SW480 (cell line): ENCODE measurements around the gene OR51B4.
"Not testable (repeated sequence)": the region's sequence is repeated elsewhere in the genome, so short reads cannot be mapped to it uniquely, and the experiment has no call there.

Experiments used
- DNase-seq: peaks from one replicate; pipeline ENCODE4 v3.0.0-alpha.2; 2016; ENCODE audit warnings: low spot score

OR51B4 gene

DNA sequence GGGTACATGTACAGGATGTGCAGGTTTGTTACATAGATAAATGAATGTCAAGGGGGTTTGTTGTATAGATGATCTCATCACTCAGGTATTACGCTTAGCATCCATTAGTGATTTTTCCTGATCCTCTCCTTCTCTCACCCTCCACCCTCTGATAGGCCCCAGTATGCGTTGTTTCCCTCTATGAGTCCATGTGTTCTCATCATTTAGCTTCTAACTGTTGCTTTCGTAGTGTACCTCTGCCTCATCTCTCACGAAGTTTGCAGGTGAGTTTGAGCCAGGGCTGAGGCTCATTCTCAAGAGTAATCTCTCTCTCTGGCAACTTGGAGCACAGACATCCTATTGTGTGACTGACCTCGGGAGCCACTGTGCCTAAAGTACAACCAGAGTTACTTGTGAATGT is 27.4 kb downstream of the OR51B4 start:
- DNase-seq: no peak

DNA sequence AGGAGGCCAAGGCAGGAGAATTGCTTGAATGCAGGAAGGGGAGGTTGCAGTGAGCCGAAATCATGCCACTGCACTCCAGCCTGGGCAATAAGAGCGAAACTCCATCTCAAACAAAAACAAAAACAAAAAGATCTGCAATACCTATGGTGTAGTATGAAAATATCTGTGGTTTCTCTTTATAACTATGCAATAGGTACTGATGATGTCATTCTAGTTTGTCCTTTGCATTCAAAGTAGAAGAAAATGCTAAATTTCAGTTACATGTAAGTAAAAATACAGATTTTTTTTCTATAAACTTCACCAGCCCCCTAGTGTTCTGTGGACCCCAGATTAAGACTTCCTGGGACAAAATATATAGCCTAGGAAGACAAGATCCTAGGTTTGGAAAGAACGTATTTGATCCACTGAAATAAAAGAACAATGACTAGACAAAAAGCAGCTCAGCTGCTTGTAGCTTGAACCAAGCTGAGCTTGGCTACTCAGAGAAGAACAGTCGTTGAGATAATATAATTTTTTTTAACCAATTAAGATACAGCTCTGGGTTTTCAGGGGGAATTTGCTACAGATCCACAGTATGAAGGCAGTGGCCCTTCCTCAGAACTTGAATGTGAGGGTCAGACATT is 29.2 kb downstream of the OR51B4 start:
- DNase-seq: no peak

DNA sequence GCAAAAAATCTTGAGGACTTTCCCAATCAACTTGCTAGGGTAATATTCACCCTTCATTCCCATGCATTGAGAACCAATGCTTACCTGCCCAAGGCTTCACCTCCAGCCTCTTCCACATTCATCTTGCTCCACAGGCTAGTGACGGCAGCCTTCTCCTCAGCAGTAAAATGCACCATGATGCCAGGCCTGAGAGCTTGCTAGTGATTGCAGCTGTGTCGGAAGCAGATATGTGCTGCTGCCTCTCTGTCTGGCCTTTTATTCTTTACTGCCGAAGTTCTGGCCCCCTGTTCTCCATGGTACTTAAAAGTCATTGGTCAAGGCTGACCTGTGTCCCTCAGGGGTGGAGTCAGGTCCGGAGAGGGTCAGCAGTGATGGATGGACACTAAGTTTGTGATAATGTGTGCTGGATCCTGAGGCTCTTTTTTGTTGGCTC is 32.0 kb downstream of the OR51B4 start, which contains the start of gene HBE1:
TSS of gene HBE1 (minus strand) at position 231 of the 433 bp plus-strand sequence. CDS start at position 176, 55 bp downstream.
- no peak for DNase-seq

DNA sequence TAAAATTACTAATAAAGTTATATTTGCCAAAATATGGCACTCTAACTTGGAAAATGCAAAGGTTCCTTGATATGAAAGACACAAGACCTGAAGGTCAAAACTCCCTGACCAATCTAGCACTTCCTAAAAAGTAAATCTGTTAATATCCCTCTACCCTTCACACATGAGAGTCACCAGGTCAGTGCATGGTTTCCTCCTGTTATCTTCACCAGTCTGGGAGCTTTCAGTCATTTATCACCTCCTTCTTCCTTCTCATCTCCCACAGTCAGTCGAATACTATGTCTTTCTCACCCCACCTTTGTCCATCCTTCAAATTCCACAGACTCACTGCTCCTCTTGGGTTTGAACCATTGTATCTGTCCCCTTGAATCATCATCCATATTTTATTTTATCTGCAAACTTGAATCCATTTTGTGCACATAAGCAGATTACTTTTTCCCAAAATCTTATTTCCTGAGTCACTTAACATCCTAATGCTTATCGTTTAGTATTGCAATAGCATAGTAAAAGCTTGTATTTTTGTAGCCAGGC is 34.6 kb downstream of the OR51B4 start:
- DNase-seq: no peak

DNA sequence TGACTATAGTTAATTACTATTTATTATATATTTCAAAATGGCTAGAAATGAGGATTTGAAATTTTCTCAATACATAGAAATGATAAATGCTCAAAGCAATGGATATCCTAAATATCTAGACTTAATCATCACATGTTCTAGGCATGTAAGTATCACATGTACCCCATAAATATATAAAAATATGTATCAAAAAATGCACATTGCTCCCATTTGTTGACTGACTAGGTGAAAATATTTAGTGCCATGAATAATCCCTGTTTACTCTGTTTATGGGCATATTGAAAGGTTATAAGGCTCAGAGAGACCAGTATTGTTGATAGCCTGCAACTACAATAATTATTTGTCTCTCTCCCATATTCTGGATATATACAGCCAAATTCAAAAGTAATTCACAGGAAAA is 35.1 kb downstream of the OR51B4 start:
- DNase-seq: no peak

DNA sequence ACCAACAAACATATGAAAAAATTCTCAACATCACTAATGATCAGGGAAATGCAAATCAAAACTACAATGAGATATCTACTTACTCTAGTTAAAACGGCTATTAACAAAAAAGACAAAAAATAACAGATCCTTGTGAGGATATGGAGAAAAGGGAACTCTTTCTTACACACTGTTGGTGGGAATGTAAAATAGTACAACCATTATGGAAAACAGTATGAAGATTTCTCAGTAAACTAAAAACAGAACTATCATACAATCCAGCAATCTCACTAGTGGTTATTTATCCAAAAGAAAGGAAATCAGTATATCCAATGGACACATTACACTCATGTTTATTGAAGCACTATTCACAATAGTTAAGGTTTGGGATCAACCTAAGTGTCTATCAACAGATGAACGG is 35.9 kb downstream of the OR51B4 start:
- no peak for DNase-seq

DNA sequence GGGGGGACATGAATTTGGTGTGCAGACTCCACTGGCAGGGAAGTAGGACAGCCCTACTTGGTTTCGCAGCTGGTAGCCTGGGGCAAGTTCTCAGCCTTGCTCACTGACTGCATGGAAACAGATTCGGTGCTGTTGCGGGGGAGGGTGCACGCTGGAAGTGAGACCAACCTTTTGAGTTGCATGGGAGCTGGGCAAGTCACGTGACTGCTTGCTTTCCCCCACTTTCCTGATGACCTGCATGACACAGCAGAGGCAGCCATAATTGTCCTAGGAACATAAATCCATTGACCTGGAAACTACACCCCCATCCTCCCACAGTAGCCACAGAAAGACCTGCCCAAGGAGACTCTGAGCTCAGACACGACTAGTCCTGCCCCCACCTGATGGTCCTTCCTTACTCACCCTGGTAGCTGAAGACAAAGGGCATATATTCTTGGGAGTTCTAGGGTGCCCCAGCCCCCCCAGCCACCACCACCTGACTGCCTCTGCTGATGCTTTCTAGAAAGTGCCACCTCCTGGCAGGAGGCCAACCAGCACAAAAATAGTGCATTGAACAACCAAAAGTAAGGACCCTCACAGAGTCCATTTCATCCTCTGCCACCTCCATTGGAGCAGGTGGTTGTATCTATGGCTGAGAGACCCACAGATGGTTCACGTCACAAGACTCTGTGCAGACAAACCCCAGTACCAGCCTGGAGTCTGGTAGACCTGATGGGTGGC is 43.0 kb downstream of the OR51B4 start:
- no peak for DNase-seq

DNA sequence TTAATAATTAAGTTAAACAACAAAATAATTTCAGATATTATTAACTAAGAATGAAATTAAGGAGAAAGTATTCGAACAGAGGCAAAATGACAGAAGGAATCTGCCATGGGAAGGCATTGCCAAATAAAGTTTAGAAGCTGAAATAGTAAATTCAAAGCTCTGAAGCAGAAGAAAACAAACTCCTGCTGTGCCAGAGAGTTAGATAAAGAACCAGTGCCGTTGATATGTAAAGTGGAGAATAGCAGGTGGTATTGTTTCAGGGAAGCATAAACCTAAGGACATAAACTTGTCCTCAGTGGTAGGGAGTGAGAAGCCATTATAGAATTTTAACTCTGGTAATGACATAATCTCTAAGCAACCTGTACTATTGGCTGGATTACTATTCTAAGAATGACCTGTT is 44.5 kb downstream of the OR51B4 start:
- DNase-seq: no peak

DNA sequence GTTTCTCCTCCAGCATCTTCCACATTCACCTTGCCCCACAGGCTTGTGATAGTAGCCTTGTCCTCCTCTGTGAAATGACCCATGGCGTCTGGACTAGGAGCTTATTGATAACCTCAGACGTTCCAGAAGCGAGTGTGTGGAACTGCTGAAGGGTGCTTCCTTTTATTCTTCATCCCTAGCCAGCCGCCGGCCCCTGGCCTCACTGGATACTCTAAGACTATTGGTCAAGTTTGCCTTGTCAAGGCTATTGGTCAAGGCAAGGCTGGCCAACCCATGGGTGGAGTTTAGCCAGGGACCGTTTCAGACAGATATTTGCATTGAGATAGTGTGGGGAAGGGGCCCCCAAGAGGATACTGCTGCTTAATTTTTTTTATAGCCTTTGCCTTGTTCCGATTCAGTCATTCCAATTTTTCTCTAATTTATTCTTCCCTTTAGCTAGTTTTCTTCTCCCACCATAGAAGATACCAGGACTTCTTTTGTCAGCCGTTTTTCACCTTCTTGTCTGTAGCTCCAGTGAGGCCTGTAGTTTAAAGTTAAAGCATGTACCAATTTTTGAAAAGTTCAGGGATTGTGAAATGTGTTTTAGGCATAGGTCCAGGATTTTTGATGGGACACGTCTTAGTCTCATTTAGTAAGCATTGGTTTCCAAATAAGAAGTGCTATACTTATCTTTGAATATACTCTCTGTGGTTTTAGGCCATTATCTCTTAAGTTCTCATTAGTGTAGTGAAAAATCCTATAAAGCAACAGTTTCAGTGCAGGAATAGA is 46.9 kb downstream of the OR51B4 start, which contains the start of gene HBG2:
TSS of gene HBG2 (minus strand) at position 136 of the 768 bp plus-strand sequence. CDS start at position 83, 53 bp downstream.
- not testable (repeated sequence) for DNase-seq

DNA sequence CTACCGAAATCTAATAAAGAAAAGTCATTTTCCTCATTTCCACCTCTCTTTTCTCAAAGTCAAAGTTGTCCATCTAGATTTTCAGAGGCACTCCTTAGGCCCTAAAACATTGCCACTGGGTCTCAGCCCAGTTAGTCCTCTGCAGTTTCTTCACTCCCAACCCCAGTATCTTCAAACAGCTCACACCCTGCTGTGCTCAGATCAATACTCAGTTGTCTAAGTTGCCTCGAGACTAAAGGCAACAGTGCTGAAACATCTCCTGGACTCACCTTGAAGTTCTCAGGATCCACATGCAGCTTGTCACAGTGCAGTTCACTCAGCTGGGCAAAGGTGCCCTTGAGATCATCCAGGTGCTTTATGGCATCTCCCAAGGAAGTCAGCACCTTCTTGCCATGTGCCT is 47.7 kb downstream of the OR51B4 start:
- DNase-seq: not testable (repeated sequence)

DNA sequence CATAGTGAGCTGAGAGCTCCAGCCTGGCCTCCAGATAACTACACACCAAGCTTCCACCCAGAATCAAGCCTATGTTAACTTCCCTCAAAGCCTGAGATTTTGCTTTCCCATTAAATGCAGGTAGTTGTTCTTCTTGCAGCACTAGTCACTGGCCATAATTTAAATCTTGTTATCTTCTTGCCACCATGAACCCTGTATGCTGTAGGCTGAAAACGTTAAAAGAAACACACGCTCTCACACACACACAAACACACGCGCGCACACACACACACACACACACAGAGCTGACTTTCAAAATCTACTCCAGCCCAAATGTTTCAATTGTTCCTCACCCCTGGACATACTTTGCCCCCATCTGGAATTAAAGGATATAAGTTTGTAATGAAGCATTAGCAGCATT is 48.3 kb downstream of the OR51B4 start:
- DNase-seq: not testable (repeated sequence)

DNA sequence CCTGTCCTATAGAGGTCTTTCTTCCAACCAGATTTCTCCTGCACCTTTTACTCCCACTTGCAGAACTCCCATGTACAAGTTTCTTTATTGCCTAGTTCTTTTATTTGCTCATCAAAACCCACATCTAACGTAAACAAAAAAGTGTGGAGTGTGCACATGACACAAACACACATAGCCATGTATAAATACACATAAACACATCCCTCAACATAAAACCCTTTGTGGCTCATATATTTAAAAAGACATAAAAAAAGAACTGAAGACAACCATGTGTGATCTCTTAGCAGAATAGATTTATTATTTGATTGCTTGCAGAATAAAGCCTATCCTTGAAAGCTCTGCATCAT is 48.9 kb downstream of the OR51B4 start:
- no peak for DNase-seq

DNA sequence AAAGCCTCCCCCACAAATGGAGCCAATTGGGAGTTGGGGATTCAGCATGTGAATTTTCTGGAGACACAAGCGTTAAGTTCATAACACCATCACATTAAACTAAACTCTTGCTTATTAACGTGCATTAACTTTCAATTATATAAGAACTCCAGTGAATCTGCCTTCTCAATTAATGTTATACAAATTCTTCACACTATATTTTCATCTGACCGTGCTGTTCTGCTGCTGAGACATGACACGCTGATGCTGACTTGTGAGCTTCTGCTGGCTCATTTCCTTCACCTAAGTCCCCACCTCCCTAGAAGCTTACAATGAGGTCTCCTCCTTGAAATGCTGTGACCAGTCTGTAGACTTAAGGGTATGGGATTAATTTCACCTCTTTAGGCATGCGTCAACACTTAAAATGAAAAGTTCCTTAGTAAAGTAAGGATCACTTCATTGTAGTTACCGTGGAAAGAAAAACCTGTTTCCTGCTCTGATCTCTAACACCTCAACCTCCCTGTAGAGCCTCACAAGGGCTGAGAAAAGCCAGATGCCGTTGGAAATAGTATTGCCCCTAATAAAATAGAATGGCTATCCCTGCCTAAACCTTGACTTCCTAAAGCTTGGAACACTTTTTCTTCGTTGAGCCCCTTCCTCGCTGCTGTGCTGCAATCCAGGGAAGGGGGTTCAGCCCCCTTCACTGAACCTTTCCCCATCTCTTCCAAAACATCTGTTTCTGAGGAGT is 49.4 kb downstream of the OR51B4 start:
- DNase-seq: no peak

DNA sequence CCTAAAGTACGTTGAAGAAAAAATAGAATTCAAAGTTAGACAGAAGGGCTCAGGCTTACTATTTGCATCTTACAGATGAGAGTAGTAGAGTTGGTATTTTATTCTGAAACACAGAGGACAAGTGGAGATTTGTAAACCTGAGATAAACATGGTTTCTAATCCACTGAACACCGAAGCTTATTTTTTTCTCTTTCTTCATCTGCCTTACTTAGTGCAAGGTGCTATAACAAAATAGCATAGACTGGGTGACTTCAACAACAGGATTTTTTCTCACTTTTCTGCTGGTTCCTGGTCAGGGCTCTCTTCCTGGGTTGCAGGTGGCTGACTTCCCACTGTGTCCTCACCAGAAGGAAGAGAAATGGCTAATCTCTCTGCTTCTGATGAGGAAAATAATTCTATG is 50.0 kb downstream of the OR51B4 start:
- no peak for DNase-seq
